LHCN-M2 (cell line): ENCODE results near the gene TLR3. TPM values are rescaled to one million over a fixed set of nuclear protein-coding genes. Genes with fewer than 3 reads are reported as not detected.
A peak's percentile ranks its signal among the peaks of the same experiment; 100 is the strongest.
"Not testable (repeated sequence)": the region's sequence is repeated elsewhere in the genome, so short reads cannot be mapped to it uniquely, and the experiment has no call there.

ENCODE experiments used
- DNase-seq: peaks from one replicate; pipeline ENCODE4 v3.0.0-alpha.2; 2012; ENCODE audit warnings: low read depth
- polyA plus RNA-seq: library from polyadenylated mRNA; unstranded; fragments of >200 nt; gene quantifications from one replicate; pipeline ENCODE4 v1.2.1, GENCODE V29; 2012; ENCODE audit warnings: missing spikeins
- total RNA-seq: library from RNA; depleted of rRNA; stranded (reverse); fragments of >200 nt; gene quantifications from 2 replicates; pipeline ENCODE4 v1.2.3, GENCODE V29; 2014; rRNA removed

Gene TLR3
- 4.9 and 5.4 TPM in 2 replicates for total RNA-seq
- 1.3 TPM for polyA plus RNA-seq

DNA sequence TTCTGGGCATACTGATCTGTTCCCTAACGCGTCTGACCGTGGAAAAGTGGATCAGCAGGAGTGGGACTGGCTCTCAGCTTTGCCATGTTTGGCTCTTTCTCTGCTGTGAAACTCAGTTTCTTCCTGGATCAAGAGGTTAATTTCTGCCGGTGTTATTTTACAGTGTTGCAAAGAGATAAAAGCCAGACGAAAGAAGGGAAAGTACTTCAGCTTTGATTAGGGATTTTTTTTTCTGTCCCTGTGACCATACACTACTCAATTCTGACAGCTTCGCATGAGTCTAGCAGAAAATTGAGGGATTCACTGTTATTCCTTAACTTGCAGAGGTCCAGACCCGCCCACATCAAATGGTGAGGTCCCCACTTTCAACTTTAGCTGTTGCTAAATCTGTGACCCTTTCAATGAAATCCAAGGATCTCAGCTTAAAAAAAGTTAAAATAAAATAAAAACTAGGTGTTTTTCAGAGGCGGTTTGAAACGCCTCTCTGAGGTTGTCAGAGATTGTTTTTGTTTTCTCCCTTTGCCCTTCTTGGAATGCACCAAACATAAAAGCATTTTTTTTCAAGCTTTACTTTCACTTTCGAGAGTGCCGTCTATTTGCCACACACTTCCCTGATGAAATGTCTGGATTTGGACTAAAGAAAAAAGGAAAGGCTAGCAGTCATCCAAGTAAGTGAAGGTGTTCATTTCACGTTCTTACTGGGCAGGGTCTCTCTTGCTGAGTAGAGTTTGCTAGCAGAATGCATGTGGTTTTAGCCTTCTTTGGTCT lies at the start of gene TLR3:
TLR3 (plus strand) TSS at position 576 of the 768 bp plus-strand sequence. CDS start 7,464 bp downstream, outside the sequence.
- peak; percentile 48 for DNase-seq

DNA sequence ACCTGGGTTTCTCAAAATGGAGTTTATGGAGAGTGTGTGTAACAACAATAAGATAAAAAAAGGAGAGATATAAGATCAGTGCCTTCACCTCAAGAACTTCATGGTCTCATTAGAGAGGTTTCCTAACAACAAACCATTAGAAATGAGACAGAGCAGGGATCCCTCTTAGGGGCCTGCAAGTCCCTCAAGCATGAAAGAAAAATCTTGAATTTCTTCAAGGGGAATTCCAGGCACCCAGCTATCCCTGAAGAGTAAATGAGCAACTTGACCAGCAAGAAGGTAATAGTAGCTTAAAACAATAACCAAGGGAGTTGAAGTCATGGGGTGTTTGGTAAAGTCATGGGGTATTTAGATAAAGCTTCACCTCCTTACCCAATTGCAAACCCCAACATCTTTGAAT lies 49.7 kb upstream of the TLR3 start:
- DNase-seq: no peak

DNA sequence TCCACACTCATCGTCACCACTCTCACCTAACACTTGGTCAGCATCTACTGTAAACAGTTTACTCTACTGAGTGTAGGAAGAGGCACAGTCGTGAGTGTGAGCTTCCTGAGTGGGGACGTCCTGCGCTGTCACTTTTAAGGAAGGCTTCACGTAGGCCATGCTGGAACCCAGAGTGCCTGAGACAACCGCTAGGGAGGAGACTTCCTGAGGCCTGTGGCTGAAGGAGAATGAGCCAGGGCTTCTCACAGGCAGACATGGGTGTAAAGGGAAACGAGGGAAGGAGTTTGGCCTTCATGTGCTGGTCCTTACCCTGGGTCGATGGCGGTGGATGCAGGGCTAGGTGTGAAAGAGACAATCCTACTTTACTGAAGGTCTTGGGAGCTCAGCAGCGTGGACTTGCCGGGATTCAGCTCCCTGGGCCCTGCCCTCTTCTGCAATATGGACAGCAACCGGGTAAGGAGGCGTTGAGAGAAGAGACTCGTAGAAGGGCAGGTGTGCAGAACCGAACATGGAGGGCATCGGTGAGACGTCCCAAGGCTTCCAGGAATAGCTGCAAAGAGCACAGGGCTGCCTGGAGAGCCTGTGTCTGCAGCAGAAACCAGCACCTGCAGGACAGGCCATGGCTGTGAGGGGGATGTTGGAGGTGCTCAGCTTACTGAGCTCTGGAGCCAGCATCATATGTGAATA lies 48.7 kb upstream of the TLR3 start:
- DNase-seq: no peak

DNA sequence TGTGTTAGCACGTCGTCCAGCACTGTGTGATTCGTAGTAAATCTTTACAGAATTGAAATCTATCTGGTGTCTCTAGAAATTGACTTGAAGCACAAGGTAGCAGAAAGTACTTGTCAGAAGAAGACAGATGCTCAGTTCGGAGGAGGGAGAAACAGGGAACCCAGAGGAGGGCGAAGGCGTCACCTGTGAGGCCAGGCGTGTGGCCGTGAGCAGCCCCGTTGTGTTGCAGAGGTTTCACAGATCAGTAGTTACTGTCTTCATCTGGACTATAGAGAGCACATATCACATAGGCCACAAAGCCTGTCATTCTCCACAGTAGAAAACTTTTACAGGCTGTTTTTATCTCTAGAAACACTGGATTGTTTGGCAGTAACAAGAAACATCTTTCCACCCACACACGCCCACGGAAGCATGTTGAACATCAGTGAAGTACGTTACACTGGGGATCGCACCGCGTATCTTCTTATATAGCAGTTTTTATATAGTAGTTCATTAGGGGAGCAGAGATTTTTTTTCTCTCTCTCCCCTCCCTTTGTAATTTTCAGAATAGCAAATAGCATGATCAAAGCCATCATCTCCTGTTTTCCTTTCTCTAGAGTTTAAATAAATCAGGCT lies 48.1 kb upstream of the TLR3 start:
- no peak for DNase-seq

DNA sequence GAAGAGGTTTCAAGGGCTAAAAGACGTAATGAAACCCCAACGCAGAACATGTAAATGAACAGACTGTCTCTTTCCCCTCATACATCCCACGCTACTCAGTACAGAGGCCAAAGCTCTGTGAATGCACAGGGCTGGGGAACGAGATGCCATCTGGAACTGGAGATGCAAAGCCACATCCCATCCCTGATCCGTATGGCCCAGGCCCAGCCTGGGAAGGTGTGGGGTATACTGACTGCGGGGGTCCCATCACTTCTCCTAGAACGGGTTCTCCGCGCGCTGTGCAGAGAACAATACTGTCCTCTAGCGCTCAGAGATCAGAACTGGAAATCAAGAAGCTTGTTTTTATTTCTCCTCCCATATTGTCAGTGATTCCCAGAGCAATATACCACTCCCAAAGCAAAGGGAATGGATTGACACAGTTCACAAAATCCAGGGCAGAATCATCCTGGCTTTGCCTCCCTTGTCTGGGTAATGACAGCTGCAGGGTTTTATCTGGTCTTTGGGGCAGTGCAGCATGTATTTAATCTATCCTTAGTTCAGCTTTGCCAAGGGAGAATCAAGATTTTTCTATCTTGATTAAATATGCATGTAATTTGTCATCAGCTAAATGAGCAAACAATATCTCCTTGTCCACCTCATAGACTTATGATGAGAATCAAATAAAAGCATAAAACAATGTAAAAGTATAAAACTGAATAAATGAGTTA lies 47.3 kb upstream of the TLR3 start:
- peak; percentile 38 for DNase-seq

DNA sequence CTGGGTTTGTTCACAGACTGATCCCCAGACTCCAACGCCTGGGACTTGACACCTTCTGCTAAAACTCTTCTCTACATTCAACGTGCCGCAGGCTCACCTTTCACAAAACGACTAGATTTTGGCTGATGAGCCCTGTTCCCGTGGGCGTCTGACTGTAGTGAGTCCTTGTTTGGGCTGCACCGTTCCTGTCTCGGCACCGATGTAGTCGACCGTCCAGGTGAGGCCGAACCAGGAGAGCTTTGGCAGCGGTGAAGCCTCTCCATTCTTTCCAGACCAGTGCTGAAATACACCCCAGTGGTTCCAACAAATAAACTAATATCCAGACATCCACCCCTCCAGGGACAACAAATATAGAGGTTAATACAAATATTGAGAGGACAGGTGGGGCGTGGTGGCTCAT lies 45.0 kb upstream of the TLR3 start:
- DNase-seq: no peak

DNA sequence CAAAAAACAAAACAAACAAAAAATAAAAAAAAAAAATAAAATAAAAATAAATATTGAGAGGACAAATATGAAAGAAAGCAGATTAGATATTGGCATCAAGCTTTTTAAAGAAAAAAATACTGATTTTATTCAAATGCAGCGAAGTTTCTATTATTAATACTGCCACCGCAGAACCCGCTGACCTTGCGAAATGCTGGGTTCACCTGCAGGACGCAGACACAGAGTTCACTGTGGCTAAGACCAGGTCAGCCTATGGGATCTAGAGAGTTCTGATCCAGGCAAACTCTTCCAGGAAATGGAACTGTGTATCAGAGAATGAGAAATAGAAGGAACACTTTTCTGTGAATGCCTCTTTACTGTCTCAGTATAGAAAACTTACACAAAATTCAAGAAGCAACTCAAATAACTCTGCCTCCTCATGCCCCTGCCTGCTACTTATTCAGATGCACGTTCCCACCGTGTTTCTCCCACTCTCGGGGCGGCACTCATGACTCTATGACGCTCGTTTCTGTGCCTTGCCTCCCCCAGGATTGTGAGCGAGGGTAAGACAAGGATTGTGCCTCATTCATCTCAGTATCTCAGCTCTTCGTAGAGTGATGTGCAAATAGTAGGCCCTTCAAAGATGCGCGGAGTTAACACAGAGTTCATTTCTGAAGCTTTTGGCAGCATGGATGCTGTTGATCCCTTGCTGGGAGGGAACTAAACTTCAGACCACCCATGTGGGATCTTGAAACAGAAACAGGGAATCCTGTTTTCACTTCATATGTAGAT lies 44.1 kb upstream of the TLR3 start:
- no peak for DNase-seq

DNA sequence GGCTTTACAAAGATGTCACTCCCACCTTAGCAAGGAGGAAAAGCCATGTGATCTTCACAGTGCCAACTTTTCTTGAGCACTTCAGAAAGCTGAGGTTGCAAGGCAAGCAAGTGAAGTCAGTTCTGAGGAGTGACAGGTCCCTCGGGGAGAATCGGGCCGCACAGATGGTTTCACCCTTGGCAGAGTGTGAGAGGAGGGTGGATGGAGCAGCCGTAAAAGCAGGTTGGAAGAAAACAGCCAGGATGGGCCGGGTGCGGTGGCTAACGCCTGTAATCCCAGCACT lies 43.6 kb upstream of the TLR3 start:
- no peak for DNase-seq

DNA sequence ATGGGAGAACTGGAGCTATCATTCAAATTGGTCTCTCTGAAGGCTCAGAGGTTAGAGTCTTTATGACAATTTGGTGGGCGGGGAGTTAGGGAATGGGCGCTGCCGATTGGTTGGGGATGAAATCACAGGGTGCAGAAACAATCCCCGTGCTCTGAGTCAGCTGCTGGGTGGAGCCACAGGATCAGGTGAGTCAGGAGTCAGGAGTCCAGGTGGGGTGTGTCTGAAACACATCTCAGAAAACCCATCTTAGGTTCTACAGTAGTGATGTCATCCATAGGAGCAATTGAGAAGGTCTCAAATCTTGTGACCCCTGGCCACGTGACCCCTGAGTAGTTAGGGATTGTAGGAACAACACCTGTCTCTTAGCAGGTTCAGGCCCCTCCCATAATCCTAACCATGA lies 41.6 kb upstream of the TLR3 start:
- no peak for DNase-seq

DNA sequence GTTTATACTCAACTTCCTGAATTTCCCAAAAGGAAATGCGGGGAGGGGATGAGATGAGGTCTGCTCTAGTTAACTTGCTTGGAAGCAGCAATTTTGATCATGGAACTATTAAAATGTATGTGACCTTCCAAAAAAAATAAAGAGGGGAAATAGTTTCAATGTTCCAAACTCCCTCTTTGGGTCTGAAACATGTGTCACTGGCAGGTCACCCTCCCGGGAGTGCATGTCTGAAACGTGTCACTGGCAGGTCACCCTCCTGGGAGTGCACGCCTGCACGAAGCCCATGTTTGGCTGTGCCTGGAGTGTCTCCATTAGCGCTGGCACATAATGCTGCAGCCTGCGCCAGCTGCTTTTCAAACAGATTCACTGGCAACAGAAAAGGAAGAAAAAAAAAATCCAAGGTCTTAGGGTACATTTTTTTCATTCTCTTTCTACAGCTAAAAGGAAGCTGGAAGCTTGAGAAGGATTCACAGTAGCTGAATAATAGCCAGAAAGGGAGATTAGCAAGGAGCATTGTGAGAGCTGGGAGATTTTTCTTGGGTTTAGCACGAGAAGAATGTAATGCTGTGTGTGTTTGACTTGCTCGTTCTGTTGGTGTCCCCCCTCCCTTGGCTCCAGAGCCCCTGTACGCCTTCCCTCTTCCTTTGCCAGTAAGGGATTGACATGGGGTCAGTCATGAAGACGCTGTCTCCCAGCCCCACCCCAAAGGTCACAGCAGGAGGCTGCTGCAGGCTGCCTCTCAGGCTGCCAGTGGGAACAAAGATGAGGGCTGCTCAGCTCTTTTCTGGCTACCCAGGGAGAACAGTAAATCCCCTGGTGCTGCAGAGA lies 39.2 kb upstream of the TLR3 start:
- peak; percentile 55 for DNase-seq

DNA sequence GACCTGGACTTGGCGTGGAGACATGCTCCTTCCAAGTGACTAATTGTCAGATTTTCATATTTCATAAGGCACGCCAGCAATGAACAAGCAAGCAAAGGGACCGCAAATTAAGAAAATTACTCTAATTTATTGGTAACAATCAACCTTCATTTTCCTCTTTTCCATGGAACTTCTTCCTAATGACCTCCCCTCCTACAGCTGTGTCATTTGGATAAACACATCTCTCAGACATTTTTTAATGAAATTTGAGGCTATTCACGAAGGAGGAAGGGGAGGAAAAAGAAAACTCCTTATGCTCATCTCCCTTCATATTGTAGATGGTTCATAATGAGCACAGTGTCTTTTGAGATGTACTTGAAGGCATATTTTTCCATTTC lies 38.6 kb upstream of the TLR3 start:
- DNase-seq: peak; percentile 3

DNA sequence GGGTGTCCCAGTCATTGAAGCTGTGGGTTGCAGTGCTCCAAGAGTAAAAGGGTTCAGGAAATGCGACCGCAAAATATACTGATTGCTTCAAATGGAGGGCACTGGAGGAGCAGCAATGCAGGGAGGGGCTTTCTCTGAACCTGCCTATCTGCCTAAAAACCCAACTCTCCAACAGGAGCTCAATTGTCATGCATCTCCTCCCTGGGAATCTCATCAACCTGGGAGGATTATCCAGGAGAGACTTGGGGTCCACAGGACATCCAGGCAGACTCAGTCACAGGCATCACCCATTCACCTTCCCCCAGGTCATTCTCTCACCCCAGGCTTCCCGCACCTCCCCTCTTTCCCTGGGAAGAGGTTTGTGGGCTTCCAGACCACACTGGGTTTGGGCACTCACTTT lies 38.2 kb upstream of the TLR3 start:
- no peak for DNase-seq

DNA sequence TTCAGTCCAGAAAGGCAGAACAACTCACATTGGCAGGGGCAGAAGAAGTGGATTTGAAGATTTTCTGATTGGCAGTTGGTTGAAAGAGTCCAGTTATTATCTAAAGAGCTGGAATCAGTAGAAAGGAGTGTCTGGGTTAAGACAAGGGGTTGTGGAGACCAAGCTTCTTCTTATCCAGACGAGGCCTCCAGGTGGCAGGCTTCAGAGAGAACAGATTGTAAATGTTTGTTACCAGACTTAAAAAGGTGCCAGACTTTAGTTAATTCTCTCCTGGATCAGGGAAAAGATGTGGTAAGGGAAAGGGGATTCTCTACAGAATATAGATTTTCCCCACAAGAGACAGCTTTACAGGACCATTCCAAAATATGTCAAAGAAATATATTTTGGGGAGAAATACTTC lies 36.7 kb upstream of the TLR3 start:
- DNase-seq: peak; percentile 8

DNA sequence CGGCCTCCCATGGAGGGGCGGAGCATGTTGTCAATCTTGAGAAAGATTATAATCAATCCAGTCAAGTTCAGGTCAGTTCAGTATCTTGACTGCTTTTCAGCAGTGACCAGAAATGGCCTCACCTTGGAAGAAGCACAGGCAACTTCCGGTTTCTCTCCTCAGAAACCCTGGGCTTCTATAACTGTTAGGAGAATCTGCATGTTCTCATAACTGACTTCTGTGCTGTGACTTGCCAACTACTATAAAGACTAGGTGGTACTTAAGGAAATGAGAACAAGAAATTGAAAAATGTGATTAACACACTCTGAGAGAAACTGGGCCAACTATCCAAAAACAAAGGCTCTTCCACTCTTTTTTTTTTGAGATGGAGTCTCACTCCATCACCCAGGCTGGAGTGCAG lies 35.9 kb upstream of the TLR3 start:
- no peak for DNase-seq

DNA sequence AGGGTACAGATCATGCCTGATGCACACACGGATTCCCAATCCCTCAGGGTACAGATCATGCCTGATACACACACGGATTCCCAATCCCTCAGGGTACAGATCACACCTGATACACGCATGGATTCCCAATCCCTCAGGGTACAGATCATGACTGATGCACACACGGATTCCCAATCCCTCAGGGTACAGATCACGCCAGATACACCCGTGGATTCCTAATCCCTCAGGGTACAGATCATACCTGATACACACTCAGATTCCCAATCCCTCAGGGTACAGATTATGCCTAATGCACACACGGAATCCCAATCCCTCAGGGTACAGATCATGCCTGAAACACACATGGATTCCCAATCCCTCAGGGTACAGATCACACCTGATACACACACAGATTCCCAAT lies 34.3 kb upstream of the TLR3 start:
- not testable (repeated sequence) for DNase-seq

DNA sequence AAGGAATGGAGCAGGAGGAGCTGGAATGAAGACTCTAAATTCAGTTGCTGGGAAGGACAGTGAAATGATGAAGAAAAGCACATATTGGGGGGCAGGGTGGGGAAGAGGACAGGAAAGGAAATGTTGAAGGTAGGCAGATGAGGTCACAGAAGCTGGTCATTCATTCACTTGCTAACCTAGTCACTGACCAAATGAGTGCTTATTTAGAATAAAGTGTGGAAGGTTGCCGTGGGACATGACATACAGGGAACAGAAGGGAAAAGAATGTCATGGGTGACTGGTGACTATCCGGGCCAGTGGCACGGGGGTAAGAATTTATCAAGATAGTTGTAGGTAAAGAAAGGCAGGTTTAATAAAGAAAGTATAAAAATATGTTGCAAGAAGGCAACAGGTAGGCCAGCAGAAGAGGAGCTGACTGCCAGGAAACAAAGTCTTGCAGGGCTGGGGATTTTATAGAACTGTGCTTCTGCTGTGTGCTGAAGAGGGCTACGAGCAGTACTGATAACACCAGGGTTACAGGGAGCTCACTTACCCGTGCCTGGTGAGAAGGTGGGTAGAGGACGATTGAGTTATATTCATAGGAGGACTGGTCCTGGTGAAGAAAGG lies 31.9 kb upstream of the TLR3 start:
- no peak for DNase-seq

DNA sequence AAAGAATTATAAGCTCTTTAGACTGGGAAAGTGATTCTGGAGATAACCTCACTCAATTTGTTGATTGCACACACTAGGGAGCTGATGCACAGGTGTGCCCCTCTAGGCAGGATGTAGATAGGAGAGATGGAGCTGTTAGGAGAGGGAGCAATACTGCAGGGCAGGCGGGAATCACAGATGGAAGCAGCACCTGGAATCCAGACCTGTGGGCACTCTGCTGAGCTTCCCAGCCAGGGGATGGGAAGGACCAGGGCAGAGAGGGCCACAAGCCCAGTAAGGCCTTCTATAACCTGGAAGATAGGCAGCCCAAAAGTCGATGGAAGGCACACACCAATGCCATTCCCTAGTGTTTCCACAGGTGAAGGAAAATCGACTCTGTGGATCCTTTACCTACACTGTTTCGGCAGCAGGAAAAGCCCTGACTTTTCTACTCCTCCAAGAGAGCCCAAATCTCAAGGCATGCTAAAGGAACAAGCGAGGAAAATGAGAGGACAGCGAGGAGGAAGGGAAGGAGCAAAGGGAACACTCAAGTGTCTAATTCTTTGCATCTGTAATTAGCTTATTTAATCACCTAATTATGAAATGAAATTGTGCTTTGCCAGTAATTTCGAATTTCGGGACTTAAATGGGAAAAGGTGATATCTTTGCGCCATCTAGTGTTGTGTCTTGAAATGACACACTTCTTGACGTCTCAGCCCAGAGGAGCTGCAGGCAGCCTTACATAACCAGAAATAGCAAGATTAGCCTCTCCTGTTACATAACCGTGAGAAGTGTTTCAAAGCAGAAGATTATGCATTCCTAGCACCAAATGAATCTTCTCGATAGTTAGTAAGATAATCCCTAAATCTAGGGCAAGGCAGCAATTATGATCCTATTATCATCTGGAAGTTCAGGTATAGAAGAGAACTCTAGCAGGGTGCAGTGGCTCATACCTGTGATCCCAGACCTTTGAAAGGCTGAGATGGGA lies 31.0 kb upstream of the TLR3 start:
- DNase-seq: peak; percentile 68

DNA sequence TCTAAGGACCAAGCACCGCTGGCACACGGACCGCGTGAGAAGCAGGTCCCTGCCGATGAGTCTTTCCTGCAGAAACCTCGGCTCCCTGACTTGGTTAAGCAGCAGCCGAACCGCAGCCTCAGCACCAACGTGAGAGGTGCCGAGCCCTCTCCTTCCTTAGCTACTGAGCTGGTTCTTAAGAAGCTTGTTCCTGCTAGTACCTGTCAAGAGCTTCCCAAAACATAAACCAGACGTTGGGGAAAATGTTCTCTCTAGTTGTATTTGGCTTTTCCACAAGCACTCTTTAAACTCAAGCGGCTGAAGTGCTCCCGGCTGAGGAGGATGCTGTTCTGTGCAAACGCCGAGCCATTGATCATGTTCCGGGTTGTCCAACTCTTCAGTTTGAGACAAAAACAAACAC lies 29.3 kb upstream of the TLR3 start:
- no peak for DNase-seq

DNA sequence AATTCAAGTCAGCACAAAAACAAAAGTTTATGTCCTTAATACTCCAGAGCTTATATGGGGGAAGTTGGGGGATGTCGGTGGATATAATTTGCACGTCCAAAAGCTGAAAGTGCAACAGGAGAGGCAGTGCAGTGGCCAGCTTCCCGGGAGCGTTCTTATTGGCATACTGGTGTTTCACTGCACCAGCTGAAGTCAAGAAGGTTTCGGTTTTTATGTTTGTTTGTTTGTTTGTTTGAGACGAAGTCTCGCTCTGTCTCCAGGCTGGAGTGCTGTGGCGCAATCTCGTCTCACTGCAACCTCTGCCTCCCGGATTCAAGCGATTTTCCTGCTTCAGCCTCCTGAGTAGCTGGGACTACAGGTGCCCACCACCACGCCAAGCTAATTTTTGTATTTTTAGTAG lies 28.6 kb upstream of the TLR3 start:
- no peak for DNase-seq
